Ishikawa (cell line): ENCODE results near the gene NELL1.

Experiments used
- CEBPB ChIP-seq: IDR thresholded peaks from 2 replicates; pipeline ENCODE4 v1.6.1; 2012
- CREB1 ChIP-seq: IDR thresholded peaks from 2 replicates; pipeline ENCODE4 v1.6.1; 2012; ENCODE audit warnings: low read depth
- EGR1 ChIP-seq: IDR thresholded peaks from 2 replicates; pipeline ENCODE4 v1.6.1; 2012
- EP300 ChIP-seq: IDR thresholded peaks from 2 replicates; pipeline ENCODE4 v1.6.1; 2012; ENCODE audit warnings: borderline replicate concordance
- FOXM1 ChIP-seq: IDR thresholded peaks from 2 replicates; pipeline ENCODE4 v1.6.1; 2012; ENCODE audit warnings: low read depth, borderline replicate concordance
- MAX ChIP-seq: IDR thresholded peaks from 2 replicates; pipeline ENCODE4 v1.6.1; 2012
- RAD21 ChIP-seq: IDR thresholded peaks from 2 replicates; pipeline ENCODE4 v1.6.1; 2012; ENCODE audit warnings: low read depth
- REST ChIP-seq: IDR thresholded peaks from 2 replicates; pipeline ENCODE4 v1.6.1; 2012; ENCODE audit warnings: low read depth, mild to moderate bottlenecking
- TAF1 ChIP-seq: IDR thresholded peaks from 2 replicates; pipeline ENCODE4 v1.6.1; 2012; ENCODE audit warnings: low read depth, mild to moderate bottlenecking

GRCh38 chr11:21622566-21622965, 953.2 kb downstream of the NELL1 start:
- TF ChIP-seq EP300, result no peak
- TF ChIP-seq REST, result no peak
- TF ChIP-seq TAF1, result no peak
- TF ChIP-seq CEBPB, result no peak
- TF ChIP-seq MAX, result no peak
- no peak for TF ChIP-seq RAD21
- no peak for TF ChIP-seq CREB1
- TF ChIP-seq FOXM1, result no peak
- TF ChIP-seq EGR1, result no peak
